A673 (cell line): Measurements from ENCODE around the gene ADSL. TPM values are rescaled to one million over a fixed set of nuclear protein-coding genes. Genes with fewer than 3 reads are reported as not detected.

Experiments
- BruUV-seq: library from RNA; stranded (reverse); fragments of 400-500 nt; replicated peaks from 2 replicates; lab custom pipeline; 2021; lab: Mats Ljungman, UMichigan
- CTCF ChIA-PET: fragments of 300-600 bp; sonication (Branson Sonifier 250); formaldehyde crosslinking; loops from one replicate; lab custom pipeline; 2022; ENCODE audit warnings: antibody characterized with exemption; lab: Charles Lee
- POLR2A ChIA-PET: fragments of 300-600 bp; sonication (Branson Sonifier 250); formaldehyde crosslinking; loops from one replicate; lab custom pipeline; 2022; ENCODE audit warnings: antibody characterized with exemption; ENCODE audit not compliant: low non-redundant PET; lab: Charles Lee
- DNase-seq: peaks from one replicate; pipeline ENCODE4 v3.0.0-alpha.2; 2015; ENCODE audit warnings: low spot score
- H3K27ac ChIP-seq: fragments of 200-600 bp; sonication (generic); 2 replicates; pipeline ENCODE4 v1.5.1; 2016; ENCODE audit warnings: mixed run types, low read depth, mild to moderate bottlenecking, mixed read lengths, antibody characterized with exemption, low read length; ENCODE audit not compliant: poor library complexity, severe bottlenecking
- H3K27me3 ChIP-seq: fragments of 200-600 bp; sonication (generic); replicated peaks from 2 replicates; pipeline ENCODE4 v1.6.1; 2017; ENCODE audit warnings: mixed run types, low read depth, mild to moderate bottlenecking, mixed read lengths, antibody characterized with exemption, low read length; ENCODE audit not compliant: insufficient read depth, poor library complexity
- H3K36me3 ChIP-seq: fragments of 200-600 bp; sonication (generic); 2 replicates; pipeline ENCODE4 v1.6.1; 2016; ENCODE audit warnings: mixed run types, mild to moderate bottlenecking, mixed read lengths, antibody characterized with exemption, low read length; ENCODE audit not compliant: insufficient read depth, poor library complexity, severe bottlenecking
- H3K4me1 ChIP-seq: fragments of 200-600 bp; sonication (generic); 2 replicates; pipeline ENCODE4 v1.6.1; 2017; ENCODE audit warnings: mixed run types, mild to moderate bottlenecking, mixed read lengths, antibody characterized with exemption, low read length; ENCODE audit not compliant: insufficient read depth, poor library complexity, severe bottlenecking
- H3K4me3 ChIP-seq: fragments of 200-600 bp; sonication (generic); 2 replicates; pipeline ENCODE4 v1.5.1; 2016; ENCODE audit warnings: low read depth, mixed run types, mild to moderate bottlenecking, mixed read lengths, low read length; ENCODE audit not compliant: poor library complexity, severe bottlenecking
- H3K9me3 ChIP-seq: fragments of 200-600 bp; sonication (generic); 2 replicates; pipeline ENCODE4 v1.6.1; 2016; ENCODE audit warnings: mixed run types, low read depth, mild to moderate bottlenecking, mixed read lengths, antibody characterized with exemption, low read length; ENCODE audit not compliant: poor library complexity, severe bottlenecking
- CTCF ChIP-seq: fragments of 300-800, 200-600 bp; sonication (generic); conservative IDR thresholded peaks from 2 replicates; pipeline ENCODE4 v1.5.1; 2017; ENCODE audit warnings: low read depth, mild to moderate bottlenecking, antibody characterized with exemption, low read length, moderate library complexity, mixed read lengths
- EZH2 ChIP-seq: fragments of 200-600 bp; sonication (generic); IDR thresholded peaks from 2 replicates; pipeline ENCODE4 v1.6.1; 2017; ENCODE audit warnings: borderline replicate concordance, low read depth, mild to moderate bottlenecking, mixed read lengths, antibody characterized with exemption, low read length; ENCODE audit not compliant: poor library complexity, severe bottlenecking
- intact Hi-C: fragments of 100-400 bp; cut with micrococcal nuclease; formaldehyde crosslinking; loops from one replicate; pipeline ENCODE4 v1.10.0; 2022; ENCODE audit not compliant: unreplicated experiment
- total RNA-seq: library from RNA; stranded (reverse); gene quantifications from 2 replicates; pipeline ENCODE4 v1.2.3, GENCODE V29; 2021

The ADSL gene
- total RNA-seq, 1 experiment from 2014 or later: 133 TPM

GRCh38 chr22:40403651-40404050 lies 57.4 kb downstream of the ADSL start:
- no TSS peak for BruUV-seq
- no peak for DNase-seq
- POLR2A ChIA-PET: no interaction called here
- Histone ChIP-seq H3K36me3 (peaks cover 56% of the 10 kb centered on the region), H3K4me3 (no peak overlapping the region), H3K27ac (no peak overlapping the region), H3K27me3 (no peaks in the 10 kb centered on the region), H3K9me3 (no peaks in the 10 kb centered on the region), H3K4me1 (peaks cover 16% of the 10 kb centered on the region)
- intact Hi-C loops: no loop called here
- TF ChIP-seq CTCF (no peak), EZH2 (no peak)
- CTCF ChIA-PET: no interaction called here

DNA sequence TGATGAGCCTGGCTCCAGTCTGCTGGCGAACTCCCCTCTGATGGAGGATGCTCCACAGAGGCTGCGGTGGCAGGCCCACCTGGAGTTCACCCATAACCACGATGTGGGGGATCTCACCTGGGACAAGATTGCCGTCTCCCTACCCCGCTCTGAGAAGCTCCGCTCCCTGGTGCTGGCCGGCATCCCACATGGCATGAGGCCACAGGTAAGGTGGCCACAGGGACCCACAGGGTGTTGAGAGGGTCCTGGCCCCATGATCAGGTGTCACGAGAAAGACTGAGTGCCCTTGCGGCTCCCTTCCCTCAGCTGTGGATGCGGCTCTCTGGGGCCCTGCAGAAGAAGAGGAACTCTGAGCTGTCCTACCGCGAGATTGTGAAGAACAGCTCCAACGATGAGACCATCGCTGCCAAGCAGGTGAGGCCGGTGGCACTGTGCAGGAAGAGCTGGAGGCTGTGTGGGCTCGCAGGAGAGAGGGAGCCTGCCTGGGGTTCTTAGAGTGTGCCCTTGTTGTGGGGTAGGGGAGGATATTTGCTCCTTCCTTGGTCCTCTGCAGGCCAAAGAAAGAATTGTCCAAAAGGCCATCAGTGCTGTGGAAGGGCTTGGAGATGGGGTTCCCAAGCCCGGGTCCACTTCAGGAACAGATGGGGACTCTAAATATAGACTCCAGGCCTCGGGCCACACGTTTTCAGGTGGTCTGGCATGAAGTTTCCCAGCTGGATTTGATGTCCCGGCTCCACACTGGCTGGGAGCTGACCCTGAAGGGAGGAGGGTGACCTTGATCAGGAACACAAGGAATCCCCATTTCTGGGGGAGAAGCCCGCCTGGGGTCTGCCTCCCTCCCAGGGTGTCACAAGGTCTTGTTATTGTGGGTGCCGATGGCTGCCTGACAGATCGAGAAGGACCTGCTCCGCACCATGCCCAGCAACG lies 58.2 kb downstream of the ADSL start:
- Histone ChIP-seq H3K36me3 (peaks cover 64% of the 10 kb centered on the region), H3K27ac (no peak overlapping the region), H3K9me3 (no peaks in the 10 kb centered on the region), H3K27me3 (no peaks in the 10 kb centered on the region), H3K4me1 (peaks cover 11% of the 10 kb centered on the region), H3K4me3 (no peak overlapping the region)
- ChIA-PET POLR2A (no interaction called here), CTCF (no interaction called here)
- no TSS peak for BruUV-seq
- intact Hi-C loops: no loop called here
- no peak for TF ChIP-seq EZH2
- no peak for TF ChIP-seq CTCF
- no peak for DNase-seq

GRCh38 chr22:40405178-40406062 lies 59.1 kb downstream of the ADSL start:
- intact Hi-C loops: no loop called here
- ChIA-PET CTCF (no interaction called here), POLR2A (no interaction called here)
- no peaks in the 10 kb centered on the region for H3K27me3 ChIP-seq
- no peaks in the 10 kb centered on the region for H3K9me3 ChIP-seq
- no peak for DNase-seq
- H3K27ac ChIP-seq: no peak overlapping the region
- peaks cover 67% of the 10 kb centered on the region for H3K36me3 ChIP-seq
- no TSS peak for BruUV-seq
- peaks cover 4% of the 10 kb centered on the region for H3K4me1 ChIP-seq
- TF ChIP-seq CTCF (no peak), EZH2 (no peak)
- no peak overlapping the region for H3K4me3 ChIP-seq
